ENCODE measurements around the gene HSPB6. TPM values are rescaled to one million over a fixed set of nuclear protein-coding genes. Genes with fewer than 3 reads are reported as not detected.

HSPB6 gene
- polyA plus RNA-seq, 2 of the 4 experiments (the other 2 are of a cell fraction): 0.16 to 0.26 TPM

- no peak for ATAC-seq
- Histone ChIP-seq H3K4me3 (no peak overlapping the region), H3K27ac (no peak overlapping the region), H3K4me2 (no peak overlapping the region), H3K4me1 (peaks cover 13% of the 10 kb centered on the region; the same call in 2 of the 3 replicates), H3K9me3 (no peaks in the 10 kb centered on the region)
- WGBS (ENCODE audit: missing lambda C conversion rate): 93% methylated on average over 17 of the region's 17 CpGs
- DNase-seq (ENCODE audit: low read depth in 1 of 2, low spot score in 1 of 2): no peak
- TF ChIP-seq SMC3 (IDR thresholded peaks at IDR 0.05): no peak
- TF ChIP-seq CEBPB (IDR thresholded peaks at IDR 0.05): no peak
- TF ChIP-seq JUNB (IDR thresholded peaks at IDR 0.05): no peak
- TF ChIP-seq ZSCAN20 (CRISPR knock-in tag; IDR thresholded peaks at IDR 0.05): no peak
- no peak for TF ChIP-seq TFCP2L1 (CRISPR knock-in tag; IDR thresholded peaks at IDR 0.05)
- no peak for TF ChIP-seq HDAC2 (IDR thresholded peaks at IDR 0.05)
- no peak for TF ChIP-seq HOXB13 (CRISPR knock-in tag; IDR thresholded peaks at IDR 0.05; ENCODE audit: low read depth)
- TF ChIP-seq FOXS1 (CRISPR knock-in tag; IDR thresholded peaks at IDR 0.05): no peak
- TF ChIP-seq HES2 (IDR thresholded peaks at IDR 0.05): no peak
- TF ChIP-seq MAZ (IDR thresholded peaks at IDR 0.05; ENCODE audit: borderline replicate concordance, low read depth, low read length): no peak
- ChIA-PET POLR2A (interaction anchor here (0.9 to 1.0 kb wide), 2 partner anchors 16 to 19 kb away, joined by 5 read pairs; partner anchors contain the start of genes LIN37, PSENEN and U2AF1L4), CTCF (interaction anchor here (0.6 to 1.9 kb wide), 8 partner anchors 12 to 630 kb away, joined by 3 to 6 read pairs (median 3); partner anchors contain the start of genes LGI4 and LIN37)
- FAIRE-seq: no peak
These were observed 7.8 kb upstream of the HSPB6 start for GRCh38 chr19:35764432-35765315.

- Histone ChIP-seq H3K4me2 (no peak overlapping the region), H3K4me1 (peaks cover 27% of the 10 kb centered on the region), H3K4me3 (no peak overlapping the region), H3K9me3 (no peaks in the 10 kb centered on the region), H3K27ac (no peak overlapping the region)
- peak in 1 of 2 experiments; percentile 47 for DNase-seq (ENCODE audit: low read depth in 1 of 2, low spot score in 1 of 2)
- WGBS (ENCODE audit: missing lambda C conversion rate): 83% methylated on average over 4 of the region's 4 CpGs
- ChIA-PET POLR2A (interaction anchor here (0.5 to 0.9 kb wide), 2 partner anchors 13 kb away, joined by 3 read pairs; partner anchors contain the start of gene LIN37), CTCF (interaction anchor here (1.0 to 2.4 kb wide), 6 partner anchors 13 to 168 kb away, joined by 3 to 8 read pairs (median 4); no protein-coding TSS in a partner anchor)
- FAIRE-seq: no peak
- TF ChIP-seq GATA3 (IDR thresholded peaks at IDR 0.05; ENCODE audit: borderline replicate concordance): no peak
- TF ChIP-seq FOSL2 (IDR thresholded peaks at IDR 0.05): 0 out of 2 replicates have a peak, but pooled peaks have one; percentile 14
- TF ChIP-seq FOSL2 (CRISPR knock-in tag; IDR thresholded peaks at IDR 0.05): peak; percentile 40; the same call in 1 of the 2 replicates
- TF ChIP-seq USF2 (IDR thresholded peaks at IDR 0.05): peak; percentile 66
- ATAC-seq: no peak
These were observed 4.0 kb upstream of the HSPB6 start for GRCh38 chr19:35760711-35761349.

- no peak overlapping the region for H3K4me3 ChIP-seq
- no peak overlapping the region for H3K27ac ChIP-seq
- POLR2A ChIA-PET: no interaction called here
- H3K9me3 ChIP-seq: no peaks in the 10 kb centered on the region
- WGBS (ENCODE audit: missing lambda C conversion rate): 97% methylated on average over 2 of the region's 2 CpGs
- ATAC-seq: no peak
- TF ChIP-seq RCOR1 (IDR thresholded peaks at IDR 0.05; ENCODE audit: low read depth, low read length) (no peak), CHD2 (IDR thresholded peaks at IDR 0.05; ENCODE audit: low read length, partially characterized antibody) (no peak), KDM1A (IDR thresholded peaks at IDR 0.05; ENCODE audit: low read depth) (no peak), RNF2 (IDR thresholded peaks at IDR 0.05; ENCODE audit: borderline replicate concordance, low read depth) (no peak), REST (IDR thresholded peaks at IDR 0.05) (no peak), E2F6 (IDR thresholded peaks at IDR 0.05; ENCODE audit: borderline replicate concordance, low read depth) (no peak), SMC3 (IDR thresholded peaks at IDR 0.05) (no peak), ZNF302 (CRISPR knock-in tag; IDR thresholded peaks at IDR 0.05) (no peak), RARB (CRISPR knock-in tag; IDR thresholded peaks at IDR 0.05) (no peak)
- H3K4me2 ChIP-seq: peak overlapping the region; percentile 86; the same call in 1 of the 3 replicates
- CTCF ChIA-PET: interaction anchor here (1.0 to 2.4 kb wide), 5 partner anchors 14 to 173 kb away, joined by 3 to 8 read pairs (median 3); no protein-coding TSS in a partner anchor
- no peak for FAIRE-seq
- DNase-seq (ENCODE audit: low read depth in 1 of 2, low spot score in 1 of 2): no peak
- H3K4me1 ChIP-seq: peaks cover 25% of the 10 kb centered on the region
These were observed 2.9 kb upstream of the HSPB6 start for GRCh38 chr19:35759697-35760096.

Measured in A549 (cell line).